Panc1 (cell line): ENCODE measurements around the gene PKP4.
"Not testable (repeated sequence)": the region's sequence is repeated elsewhere in the genome, so short reads cannot be mapped to it uniquely, and the experiment has no call there.

Source experiments
- CTCF ChIP-seq: fragments of 450-650 bp; IDR thresholded peaks from 2 replicates; pipeline ENCODE4 v1.5.1; 2017; ENCODE audit warnings: mild to moderate bottlenecking
- POLR2AphosphoS5 ChIP-seq: IDR thresholded peaks from 2 replicates; pipeline ENCODE4 v1.6.1; 2012; ENCODE audit warnings: mild to moderate bottlenecking, low read depth, low read length, moderate library complexity
- REST ChIP-seq, 2 experiments: IDR thresholded peaks; 2 replicates each; pipeline ENCODE4 v1.6.1; 2011 to 2012; ENCODE audit warnings: low read depth in 2 of 2, control low read depth in 1 of 2, low read length in 1 of 2, mild to moderate bottlenecking in 1 of 2, moderate library complexity in 1 of 2; ENCODE audit not compliant: insufficient read depth in 1 of 2
- TCF7L2 ChIP-seq: IDR thresholded peaks from 2 replicates; pipeline ENCODE4 v1.6.1; 2011; ENCODE audit warnings: mild to moderate bottlenecking, low read depth, low read length, inconsistent platforms

GRCh38 chr2:158439062-158439461, 17.7 kb upstream of the PKP4 start:
- TF ChIP-seq CTCF; REST (IDR thresholded peaks at IDR 0.05; ENCODE audit: insufficient read depth in 1 of 2, low read depth in 2 of 2, low read length in 1 of 2); POLR2AphosphoS5; TCF7L2: not testable (repeated sequence)
